ENCODE data around the gene ZAR1L.
"Not testable (repeated sequence)": the region's sequence is repeated elsewhere in the genome, so short reads cannot be mapped to it uniquely, and the experiment has no call there.

ZAR1L gene, protein sequence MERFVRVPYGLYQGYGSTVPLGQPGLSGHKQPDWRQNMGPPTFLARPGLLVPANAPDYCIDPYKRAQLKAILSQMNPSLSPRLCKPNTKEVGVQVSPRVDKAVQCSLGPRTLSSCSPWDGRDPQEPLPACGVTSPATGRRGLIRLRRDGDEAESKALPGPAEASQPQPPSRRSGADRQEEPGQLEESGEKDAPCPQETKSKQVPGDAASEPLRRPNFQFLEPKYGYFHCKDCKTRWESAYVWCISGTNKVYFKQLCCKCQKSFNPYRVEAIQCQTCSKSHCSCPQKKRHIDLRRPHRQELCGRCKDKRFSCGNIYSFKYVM

DNA sequence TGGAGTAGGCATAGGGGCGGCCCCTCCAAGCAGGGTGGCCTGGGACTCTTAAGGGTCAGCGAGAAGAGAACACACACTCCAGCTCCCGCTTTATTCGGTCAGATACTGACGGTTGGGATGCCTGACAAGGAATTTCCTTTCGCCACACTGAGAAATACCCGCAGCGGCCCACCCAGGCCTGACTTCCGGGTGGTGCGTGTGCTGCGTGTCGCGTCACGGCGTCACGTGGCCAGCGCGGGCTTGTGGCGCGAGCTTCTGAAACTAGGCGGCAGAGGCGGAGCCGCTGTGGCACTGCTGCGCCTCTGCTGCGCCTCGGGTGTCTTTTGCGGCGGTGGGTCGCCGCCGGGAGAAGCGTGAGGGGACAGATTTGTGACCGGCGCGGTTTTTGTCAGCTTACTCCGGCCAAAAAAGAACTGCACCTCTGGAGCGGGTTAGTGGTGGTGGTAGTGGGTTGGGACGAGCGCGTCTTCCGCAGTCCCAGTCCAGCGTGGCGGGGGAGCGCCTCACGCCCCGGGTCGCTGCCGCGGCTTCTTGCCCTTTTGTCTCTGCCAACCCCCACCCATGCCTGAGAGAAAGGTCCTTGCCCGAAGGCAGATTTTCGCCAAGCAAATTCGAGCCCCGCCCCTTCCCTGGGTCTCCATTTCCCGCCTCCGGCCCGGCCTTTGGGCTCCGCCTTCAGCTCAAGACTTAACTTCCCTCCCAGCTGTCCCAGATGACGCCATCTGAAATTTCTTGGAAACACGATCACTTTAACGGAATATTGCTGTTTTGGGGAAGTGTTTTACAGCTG, at the start of gene ZAR1L, which contains the start of gene BRCA2:
ZAR1L (minus strand) TSS at position 126 of the 790 bp plus-strand sequence. CDS start 3,438 bp downstream, outside the sequence.
BRCA2 (plus strand) TSS at position 271 of the 790 bp plus-strand sequence. CDS start 953 bp downstream, outside the sequence.
- DNase-seq = peak; percentile 96

DNA sequence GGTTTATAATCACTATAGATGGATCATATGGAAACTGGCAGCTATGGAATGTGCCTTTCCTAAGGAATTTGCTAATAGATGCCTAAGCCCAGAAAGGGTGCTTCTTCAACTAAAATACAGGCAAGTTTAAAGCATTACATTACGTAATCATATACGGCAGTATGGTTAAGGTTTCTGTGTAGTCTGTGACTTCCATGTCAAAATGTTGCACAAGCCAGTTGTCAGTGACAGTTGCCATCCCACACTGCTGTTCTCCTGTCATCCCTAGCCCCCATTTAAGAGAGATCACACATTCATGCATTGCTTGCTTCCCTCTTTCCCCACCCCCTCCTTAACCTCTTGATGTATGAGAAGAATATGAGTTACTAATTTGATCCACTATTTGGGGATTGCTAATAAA, 47.4 kb upstream of the ZAR1L start:
- no peak for DNase-seq

DNA sequence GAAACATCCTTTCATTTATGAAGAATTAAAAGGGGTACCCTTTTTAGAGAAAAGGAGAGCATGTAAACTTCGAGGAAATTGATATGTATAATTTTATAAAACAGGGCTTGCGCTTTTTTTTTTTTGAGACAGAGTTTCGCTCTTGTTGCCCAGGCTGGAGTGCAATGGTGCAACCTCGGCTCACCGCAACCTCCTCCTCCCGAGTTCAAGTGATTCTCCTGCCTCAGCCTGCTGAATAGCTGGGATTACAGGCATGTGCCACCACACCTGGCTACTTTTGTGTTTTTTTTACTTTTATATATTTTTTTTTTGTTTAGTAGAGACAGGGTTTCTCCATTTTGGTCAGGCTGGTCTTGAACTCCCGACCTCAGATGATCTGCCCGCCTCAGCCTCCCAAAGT, 40.8 kb upstream of the ZAR1L start:
- not testable (repeated sequence) for DNase-seq

DNA sequence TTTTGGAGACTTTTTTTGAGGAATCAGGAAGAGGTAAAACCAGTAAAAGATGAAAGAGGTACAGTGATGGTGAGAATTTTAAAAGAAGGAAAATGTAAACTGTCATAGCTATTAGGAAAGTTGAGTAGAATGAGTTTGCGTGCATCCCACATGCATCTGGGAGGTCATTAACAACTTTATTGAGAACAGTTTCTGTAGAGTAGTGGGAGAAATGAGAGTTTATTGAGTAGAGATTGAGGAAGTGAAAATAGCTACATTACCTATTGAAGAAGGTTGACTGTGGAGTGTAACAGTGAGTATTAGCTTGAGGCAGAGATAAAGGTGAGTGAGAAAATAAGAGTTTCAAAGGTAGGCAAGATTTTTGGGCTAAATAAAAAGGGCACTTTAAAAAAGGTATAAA, 38.9 kb upstream of the ZAR1L start:
- DNase-seq = no peak

DNA sequence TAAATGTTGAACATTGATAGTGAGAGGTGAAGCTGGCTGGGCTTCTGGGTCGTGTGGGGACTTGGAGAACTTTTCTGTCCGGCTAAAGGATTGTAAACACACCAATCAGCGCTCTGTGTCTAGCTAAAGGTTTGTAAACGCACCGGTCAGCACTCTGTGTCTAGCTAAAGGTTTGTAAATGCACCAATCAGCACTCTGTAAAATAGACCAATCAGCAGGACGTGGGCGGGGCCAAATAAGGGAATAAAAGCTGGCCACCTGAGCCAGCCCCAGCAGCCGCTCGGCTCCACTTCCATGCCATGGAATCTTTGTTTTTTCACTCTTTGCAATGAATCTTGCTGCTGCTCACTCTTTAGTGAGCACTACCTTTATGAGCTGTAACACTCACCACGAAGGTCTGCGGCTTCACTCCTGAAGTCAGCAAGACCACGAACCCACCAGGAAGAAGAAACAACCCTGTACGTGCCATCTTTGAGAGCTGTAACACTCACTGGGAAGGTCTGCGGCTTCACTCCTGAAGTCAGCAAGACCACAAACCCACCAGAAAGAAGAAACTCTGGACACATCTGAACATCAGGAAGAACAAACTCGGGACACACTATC, 35.8 kb upstream of the ZAR1L start:
- not testable (repeated sequence) for DNase-seq

DNA sequence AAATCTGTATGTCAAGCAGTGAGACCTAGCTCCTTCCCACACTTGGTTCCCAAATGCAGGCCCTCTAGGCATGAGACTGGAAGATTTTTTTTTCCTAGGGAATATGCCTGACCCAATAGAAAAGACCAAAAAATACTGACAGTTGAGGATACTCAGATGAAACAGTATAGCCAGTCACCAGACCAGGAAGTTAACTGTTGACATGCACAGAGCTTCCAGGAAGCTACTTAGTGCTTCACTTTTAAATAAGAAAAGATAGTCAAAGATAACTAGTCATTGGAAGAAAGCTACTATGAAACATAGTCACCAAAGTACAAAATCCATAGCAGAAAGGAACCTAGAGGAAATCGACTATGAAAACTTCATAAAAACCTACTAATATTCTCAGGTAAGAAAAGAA, 32.5 kb upstream of the ZAR1L start:
- no peak for DNase-seq

DNA sequence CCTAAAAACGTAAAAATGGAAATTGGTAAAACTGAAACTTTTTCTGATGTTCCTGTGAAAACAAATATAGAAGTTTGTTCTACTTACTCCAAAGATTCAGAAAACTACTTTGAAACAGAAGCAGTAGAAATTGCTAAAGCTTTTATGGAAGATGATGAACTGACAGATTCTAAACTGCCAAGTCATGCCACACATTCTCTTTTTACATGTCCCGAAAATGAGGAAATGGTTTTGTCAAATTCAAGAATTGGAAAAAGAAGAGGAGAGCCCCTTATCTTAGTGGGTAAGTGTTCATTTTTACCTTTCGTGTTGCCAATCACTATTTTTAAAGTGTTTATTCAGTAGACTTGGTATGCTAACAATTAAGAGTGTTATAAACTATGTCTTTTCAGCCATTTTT, 25.8 kb upstream of the ZAR1L start:
- DNase-seq = no peak

DNA sequence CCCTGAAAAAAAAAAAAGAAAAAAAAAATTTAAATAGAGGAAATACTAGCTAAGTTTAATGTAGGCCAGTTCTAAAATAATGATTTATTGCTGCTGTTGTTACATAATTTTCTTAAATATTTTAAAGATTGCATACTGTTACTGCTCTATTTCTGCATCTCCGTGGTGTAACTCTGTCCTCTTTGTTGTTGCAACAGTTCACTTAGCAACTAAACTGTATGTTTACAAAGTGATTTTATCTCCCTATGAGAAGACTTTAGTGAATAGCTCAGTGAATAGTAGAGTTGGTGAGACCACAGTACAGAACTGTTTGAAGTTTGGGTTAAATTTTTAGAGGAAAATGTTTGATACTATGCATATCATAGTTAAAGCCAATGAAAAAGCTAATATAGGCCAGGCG, 19.5 kb upstream of the ZAR1L start:
- DNase-seq = no peak

DNA sequence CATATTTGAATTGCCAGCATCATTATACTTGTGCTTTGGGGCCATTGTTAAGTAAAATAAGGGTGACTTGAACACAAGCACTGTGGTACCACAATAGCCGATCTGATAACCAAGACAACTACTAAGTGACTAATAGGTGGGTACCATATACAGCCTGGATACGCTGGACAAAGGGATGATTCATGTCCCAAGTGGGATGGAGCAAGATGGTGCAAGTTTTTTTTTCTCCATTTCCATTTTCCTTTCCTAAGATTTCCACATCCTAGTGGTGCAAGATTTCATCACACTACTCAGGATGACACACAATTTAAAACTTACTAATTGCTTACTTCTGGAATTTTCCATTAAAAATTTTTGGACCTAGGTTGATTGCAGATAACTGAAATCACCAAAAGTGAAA, 15.3 kb upstream of the ZAR1L start:
- no peak for DNase-seq

DNA sequence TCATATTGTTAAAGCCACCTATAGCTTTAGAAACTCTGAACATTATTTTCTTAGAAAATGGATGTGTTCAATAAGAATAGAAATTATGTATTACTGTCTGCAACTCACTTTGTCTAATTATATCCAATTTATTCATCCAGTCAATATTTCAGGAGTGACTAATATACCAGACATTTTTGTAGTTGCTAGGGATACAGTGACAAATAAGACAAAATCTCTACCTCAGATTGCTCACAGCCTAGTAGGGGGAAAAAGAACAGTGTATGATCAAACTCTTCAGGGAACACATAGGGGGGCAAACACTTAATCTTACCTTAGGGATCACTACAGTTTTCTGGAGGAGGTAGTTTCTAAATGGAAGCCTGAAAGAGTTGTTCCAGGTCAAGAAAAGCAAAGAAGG, 8.7 kb upstream of the ZAR1L start:
- DNase-seq = no peak

DNA sequence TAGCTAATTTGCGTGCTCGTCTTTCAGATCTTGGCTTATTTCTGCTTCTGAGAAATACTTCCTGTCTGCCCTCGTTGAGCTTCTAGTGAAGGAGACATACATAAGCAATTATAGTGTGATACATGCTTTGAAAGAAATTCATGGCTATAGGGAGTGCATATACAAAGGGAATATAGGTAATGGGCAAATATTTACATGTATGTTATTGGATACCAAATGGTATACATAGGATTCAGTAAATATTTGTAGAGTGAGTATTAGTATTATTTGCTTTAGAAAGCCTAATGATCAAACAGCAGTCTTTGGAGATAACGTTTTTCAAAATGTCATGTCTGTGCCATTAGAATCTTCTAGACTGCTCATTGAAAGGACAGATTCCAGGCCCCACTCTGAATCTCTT, 5.4 kb upstream of the ZAR1L start:
- DNase-seq = no peak

DNA sequence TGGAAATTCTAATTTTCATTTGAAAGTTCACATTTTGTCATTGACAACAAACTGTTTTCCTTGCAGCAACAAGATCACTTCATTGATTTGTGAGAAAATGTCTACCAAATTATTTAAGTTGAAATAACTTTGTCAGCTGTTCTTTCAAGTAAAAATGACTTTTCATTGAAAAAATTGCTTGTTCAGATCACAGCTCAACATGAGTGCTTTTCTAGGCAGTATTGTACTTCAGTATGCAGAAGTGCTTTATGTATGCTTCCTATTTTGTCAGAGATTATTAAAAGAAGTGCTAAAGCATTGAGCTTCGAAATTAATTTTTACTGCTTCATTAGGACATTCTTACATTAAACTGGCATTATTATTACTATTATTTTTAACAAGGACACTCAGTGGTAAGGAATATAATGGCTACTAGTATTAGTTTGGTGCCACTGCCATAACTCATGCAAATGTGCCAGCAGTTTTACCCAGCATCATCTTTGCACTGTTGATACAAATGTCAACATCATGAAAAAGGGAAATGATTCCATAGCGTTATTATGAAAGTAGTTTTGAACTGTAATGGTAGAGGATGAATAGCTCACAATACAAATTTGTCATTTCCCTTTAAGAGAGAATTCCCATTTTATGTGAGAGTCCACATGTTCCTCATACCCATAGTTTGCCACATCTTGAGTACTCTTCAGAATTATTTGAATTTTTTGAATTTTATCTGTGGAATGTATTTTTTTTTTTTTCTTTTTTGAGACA, 2.7 kb upstream of the ZAR1L start:
- no peak for DNase-seq

DNA sequence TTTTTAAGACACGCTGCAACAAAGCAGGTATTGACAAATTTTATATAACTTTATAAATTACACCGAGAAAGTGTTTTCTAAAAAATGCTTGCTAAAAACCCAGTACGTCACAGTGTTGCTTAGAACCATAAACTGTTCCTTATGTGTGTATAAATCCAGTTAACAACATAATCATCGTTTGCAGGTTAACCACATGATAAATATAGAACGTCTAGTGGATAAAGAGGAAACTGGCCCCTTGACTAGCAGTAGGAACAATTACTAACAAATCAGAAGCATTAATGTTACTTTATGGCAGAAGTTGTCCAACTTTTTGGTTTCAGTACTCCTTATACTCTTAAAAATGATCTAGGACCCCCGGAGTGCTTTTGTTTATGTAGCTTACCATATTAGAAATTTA, 1.3 kb upstream of the ZAR1L start:
- DNase-seq = no peak

DNA sequence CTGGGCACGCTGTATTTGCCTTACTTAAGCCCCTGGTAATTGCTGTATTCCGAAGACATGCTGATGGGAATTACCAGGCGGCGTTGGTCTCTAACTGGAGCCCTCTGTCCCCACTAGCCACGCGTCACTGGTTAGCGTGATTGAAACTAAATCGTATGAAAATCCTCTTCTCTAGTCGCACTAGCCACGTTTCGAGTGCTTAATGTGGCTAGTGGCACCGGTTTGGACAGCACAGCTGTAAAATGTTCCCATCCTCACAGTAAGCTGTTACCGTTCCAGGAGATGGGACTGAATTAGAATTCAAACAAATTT, 821 bp upstream of the ZAR1L start:
- no peak for DNase-seq

DNA sequence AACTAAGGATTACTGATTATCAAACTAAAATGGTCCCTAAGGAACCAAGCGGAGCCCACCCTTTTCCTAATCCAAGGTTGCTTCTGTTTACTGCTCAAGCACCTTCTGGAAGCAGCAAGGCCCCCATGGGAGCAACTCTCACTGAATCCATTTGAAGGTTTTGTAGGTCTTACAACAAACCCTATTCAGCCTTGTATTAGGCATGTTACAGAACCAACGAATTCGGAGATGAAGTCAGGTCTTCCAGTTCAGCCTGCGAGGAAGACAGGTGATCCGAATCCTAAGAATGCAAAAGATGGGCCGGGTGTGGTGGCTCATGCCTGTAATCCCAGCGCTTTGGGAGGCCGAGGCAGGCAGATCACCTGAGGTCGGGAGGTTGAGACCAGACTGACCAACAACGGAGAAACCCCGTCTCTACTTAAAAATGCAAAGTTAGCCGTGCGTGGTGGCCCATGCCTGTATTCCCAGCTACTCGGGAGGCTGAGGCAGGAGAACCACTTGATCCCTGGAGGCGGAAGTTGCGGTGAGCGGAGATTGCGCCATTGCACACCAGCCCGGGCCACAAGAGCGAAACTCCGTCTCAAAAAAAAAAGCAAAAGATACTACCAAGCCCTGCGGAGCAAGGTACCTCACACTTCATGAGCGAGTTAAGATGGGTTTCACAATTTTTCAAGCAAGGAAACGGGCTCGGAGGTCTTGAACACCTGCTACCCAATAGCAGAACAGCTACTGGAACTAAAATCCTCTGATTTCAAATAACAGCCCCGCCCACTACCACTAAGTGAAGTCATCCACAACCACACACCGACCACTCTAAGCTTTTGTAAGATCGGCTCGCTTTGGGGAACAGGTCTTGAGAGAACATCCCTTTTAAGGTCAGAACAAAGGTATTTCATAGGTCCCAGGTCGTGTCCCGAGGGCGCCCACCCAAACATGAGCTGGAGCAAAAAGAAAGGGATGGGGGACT, 609 bp downstream of the ZAR1L start:
- peak; percentile 9 for DNase-seq

DNA sequence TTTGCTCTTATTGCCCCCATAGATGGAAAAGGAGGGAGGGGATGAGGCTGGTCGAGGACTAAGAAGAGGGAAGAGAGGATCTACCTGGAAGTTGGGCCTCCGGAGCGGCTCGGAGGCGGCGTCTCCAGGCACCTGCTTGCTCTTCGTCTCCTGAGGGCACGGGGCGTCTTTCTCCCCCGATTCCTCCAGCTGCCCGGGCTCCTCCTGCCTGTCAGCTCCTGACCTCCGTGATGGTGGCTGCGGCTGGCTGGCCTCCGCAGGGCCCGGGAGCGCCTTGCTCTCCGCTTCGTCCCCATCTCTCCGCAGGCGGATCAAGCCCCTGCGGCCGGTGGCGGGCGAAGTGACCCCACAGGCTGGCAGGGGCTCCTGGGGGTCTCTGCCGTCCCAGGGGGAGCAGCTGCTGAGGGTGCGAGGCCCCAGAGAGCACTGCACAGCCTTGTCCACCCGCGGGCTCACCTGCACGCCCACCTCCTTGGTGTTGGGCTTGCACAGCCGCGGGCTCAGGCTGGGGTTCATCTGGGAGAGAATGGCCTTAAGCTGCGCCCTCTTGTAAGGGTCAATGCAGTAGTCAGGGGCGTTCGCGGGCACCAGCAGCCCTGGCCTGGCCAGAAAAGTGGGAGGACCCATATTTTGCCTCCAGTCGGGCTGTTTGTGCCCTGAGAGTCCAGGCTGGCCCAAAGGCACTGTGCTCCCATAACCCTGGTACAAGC, 3.8 kb downstream of the ZAR1L start:
- DNase-seq = no peak

DNA sequence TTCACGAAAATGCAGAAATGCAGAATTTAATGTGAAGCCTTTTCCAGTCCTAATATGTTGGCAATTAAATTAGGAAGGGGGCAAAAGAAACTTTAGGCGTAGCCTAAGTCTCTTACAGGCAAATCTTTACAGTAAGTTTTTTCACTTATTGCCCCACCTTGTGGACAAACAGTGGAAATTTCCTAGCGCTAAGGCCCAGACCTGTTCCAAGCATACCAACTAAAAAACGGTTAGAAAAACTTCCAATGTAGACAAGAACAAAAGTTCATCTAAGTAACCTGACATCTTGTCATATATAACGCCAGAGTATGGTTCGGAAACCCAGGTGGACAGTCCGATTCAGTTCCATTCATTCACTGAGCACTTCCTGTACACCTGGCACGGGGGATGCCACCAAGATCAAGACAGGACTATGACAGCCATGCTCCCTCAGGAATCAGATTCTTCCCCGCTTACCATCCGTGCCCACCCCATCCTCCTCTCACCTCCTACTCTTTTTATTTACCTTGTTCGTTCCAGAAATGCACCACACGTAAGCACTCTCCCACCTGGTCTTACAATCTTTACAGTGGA, 4.9 kb downstream of the ZAR1L start:
- peak; percentile 65 for DNase-seq

DNA sequence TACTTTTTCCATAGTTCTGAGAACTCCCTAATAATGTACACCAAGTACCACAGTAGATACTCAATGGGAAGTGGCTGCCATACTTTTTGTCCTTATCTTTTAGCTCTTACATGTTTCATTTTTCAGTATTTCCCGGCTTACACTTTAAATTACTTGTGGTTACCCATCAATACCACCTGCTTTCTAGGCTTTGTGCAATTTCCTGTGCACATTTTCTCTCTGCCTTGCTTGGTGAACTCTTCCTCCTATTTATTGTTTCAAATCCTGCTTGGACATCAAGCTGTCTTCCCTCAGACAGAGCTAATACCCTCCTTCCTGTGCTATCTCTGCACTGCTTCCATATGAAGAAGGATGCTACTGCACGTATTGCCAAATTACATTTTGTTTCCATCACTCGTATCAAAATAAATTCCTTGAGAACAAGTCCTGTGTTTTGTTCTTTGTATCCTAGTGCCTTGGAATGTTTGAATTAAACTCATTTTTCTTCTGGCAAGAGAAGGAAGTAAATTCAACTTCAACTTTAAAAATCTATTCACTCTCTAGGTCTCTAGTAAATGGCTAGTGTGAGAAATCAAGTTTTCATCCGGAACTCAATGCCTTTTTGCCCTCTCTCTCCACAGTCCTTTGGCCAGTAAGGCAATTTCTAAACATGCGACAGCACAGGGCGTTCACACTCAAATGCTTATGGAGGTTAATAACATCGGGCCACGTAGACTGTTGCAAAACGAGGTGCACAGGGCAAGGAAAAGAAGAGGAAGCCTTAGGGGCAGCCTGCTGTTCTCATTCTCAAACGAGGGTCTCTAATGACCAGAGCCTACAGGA, 5.6 kb downstream of the ZAR1L start:
- no peak for DNase-seq

DNA sequence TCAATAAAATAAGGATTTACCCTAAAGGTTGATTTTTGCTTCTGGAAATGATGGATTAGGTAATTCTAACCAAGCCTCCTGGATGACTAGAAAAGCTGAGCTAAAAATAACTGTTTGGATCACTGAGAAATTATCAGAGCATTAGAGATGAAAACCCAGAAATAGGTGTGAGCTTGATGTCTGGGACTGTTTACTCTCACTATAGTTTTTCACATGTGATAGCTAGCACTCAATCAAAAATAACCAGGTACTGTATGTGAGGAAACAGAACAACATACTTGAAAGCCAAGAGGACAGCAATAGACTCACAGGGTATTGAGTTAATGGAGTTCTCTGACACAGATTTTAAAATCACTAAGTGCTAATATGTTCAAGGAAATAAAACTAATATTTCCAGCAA, 9.5 kb downstream of the ZAR1L start:
- no peak for DNase-seq

DNA sequence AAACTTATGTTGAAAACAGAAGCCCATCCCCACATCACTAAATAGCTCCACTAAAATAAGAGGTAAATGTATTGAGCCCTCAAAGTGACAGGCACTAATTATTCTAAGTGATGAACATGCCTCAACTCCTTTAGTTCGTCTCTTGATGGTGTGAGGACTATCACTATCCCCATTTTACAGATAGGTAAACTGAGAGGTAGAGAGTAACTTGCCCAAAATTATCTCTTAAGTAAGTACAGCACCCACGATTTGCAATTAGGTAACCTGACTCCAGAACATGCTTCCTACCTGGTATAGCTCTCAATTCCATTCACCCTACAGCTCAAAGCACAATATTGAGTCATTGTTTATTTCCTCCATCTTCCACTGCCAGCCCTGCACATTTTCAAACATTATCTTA, 12.7 kb downstream of the ZAR1L start:
- no peak for DNase-seq

All from retina (tissue), 1 donor.